Stimulated activated naive CD8-positive, alpha-beta T cell treated with anti-CD3 and anti-CD28 coated beads, Interleukin-15, Interleukin-2, amounts not matched to agents 100 U/mL and 50 U/mL, for 24 hours (primary cell): ENCODE results near the gene GPC5.
"Not testable (repeated sequence)": the region's sequence is repeated elsewhere in the genome, so short reads cannot be mapped to it uniquely, and the experiment has no call there.

Experiments used
- ATAC-seq: fragments of 150-1000 bp; cut with Tn5 transposase; one replicate; pipeline ENCODE4 v1.10.0; 2021
- DNase-seq: peaks from one replicate; pipeline ENCODE4 v3.0.0; 2021

GPC5 gene

GRCh38 chr13:92873029-92873428, 1474.6 kb downstream of the GPC5 start:
- DNase-seq (no peak), ATAC-seq (no peak)

DNA sequence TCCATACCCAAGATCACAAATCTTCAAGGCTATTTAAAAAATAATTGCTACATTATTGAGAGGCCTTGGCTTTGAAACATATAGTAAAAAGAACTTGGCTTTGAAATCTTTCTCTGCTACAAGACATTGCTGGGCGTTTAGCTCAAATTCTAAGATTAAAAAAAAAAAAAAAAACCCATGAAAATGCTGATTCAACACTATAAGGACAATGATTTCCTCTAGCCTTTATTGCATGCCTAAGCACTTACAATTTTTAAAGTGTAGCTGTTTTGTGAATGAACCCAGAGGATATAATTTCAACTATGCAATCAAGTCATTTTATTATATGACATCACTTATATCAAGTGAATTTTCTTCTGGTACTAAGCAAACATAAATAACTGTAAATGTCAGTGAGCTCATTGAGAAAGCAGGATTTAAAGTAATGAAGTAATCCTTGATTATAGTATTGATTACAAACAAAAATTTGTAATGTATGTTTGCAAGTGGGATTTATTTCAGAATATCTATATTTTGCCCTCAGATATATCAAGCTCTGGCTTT, 1488.2 kb downstream of the GPC5 start:
- no peak for ATAC-seq
- DNase-seq: no peak

- ATAC-seq (no peak), DNase-seq (no peak)
Observed at GRCh38 chr13:92894447-92894846, 1496.0 kb downstream of the GPC5 start.

GRCh38 chr13:92896842-92897241, 1498.4 kb downstream of the GPC5 start:
- DNase-seq: no peak
- no peak for ATAC-seq

GRCh38 chr13:92898946-92899345, 1500.5 kb downstream of the GPC5 start:
- ATAC-seq, DNase-seq: not testable (repeated sequence)

GRCh38 chr13:92900446-92900845, 1502.0 kb downstream of the GPC5 start:
- no peak for ATAC-seq
- no peak for DNase-seq

DNA sequence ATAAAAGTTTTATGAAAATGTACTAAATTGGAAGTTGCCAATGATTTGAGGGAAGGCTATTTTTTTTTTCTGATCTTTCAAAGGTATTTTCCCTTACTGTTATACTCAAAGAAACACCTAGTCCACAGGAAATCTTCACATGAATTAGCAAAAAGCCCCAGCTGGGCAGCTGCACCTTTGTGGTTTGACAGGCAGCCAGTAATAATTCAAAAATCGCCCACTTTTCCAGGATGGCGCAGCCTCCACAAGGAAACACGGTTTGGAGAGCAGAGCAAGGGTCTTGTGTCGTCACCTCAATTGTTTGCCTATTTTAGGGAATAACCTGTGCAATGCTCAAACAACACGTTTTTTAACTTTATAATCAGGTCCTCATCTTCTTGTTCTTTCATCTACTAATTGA, 1503.3 kb downstream of the GPC5 start:
- ATAC-seq: no peak

DNA sequence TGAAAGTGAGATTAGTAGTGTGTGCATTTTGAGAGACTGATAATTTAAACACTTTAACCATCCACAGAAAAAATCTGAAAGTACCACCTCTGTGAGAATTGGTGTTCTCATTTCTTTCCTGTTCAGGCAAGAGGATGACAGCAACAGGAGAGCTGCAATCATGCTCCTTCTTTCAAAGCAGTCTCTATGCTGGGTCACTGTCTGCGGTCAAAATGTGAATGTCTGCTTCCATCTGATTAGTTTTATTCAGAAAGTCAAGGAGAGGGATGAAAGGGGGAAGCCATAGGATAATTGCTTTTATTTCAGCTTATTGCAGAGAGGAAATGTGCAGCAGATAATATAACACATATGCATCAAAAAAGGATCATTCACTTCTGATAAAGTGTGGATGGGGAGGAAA, 1514.2 kb downstream of the GPC5 start:
- no peak for ATAC-seq
- DNase-seq: no peak

More for the DNA sequence above, 1503.3 kb downstream of the GPC5 start:
- DNase-seq: no peak

DNA sequence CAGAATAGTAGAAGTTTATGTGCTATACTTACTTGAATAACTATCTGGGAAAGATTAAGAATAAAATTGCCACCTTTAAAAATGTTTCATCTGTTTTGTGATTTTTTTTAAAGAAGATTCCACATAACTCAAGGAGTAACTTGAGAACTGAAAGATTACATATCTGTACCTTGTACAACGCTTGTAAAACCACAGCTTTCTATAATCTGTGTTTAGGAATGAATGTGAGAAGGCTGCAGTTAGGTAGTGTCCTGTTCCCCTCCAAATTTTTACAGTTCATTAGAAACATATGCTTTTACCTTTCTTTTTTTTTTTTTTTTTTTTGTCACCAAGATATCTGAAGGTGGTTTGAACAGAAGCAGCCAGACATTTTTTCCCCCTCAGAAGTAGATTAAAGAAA, 1515.4 kb downstream of the GPC5 start:
- ATAC-seq (no peak), DNase-seq (no peak)
